ENCODE measurements around the gene BMAL2.

- no peak for TF ChIP-seq CTCF (IDR thresholded peaks at IDR 0.05; ENCODE audit: insufficient read depth, low read length)
- TF ChIP-seq REST (IDR thresholded peaks at IDR 0.05; ENCODE audit: insufficient replicate concordance, low read depth): no peak
- no peak for TF ChIP-seq POLR2AphosphoS5 (IDR thresholded peaks at IDR 0.05; ENCODE audit: low read depth)
These were observed 13.2 kb upstream of the BMAL2 start for GRCh38 chr12:27319409-27319808.
